ENCODE results near the gene CDC14B. TPM values are rescaled to one million over a fixed set of nuclear protein-coding genes. Genes with fewer than 3 reads are reported as not detected.

The CDC14B gene
- total and polyA plus RNA-seq, 2 of the 4 experiments (the other 2 are of a cell fraction), result 9.7 to 26.3 TPM

DNA sequence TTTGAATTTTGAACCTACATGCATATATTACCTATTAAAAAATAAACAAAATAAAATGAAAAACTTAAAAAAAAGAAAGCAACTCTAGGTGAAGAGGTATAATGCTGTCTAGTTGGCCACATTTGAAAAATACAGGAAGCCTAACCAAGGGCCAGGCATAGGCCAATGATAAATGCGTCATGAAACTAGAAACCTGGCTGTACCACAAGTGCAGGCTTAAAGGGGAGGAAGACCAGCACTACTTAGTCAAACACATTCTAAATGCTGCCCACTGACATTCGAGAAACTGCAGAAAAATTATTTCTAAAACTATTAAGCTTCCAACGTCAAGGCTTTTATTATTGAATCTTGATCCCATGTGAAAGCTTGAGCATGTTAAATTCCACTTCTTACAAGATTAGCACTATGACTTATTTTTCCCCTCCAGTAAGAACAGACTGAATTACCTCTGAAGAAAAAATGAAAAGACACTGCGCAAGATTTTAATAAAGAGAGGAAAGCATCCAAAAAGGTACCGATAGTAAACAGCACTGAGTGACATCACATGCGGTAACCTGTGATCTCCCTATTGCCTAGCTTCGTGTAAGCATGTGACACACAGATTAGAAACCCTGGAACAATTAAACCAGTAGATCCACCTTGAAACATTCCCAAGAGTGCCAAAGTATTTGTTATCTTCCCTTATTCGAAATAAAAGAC is 16.2 kb downstream of the CDC14B start:
- Histone ChIP-seq H4K8ac (ENCODE audit: low read depth in 2 of 2, low read length in 2 of 2) (no peak overlapping the region), H2AFZ (replicated peaks; ENCODE audit: low read length, poor library complexity) (no peak overlapping the region), H3K9me1 (ENCODE audit: insufficient read depth, low read length) (peaks cover 10% of the 10 kb centered on the region; the same call in 1 of the 2 replicates), H4K5ac (ENCODE audit: low read depth, low read length) (no peak overlapping the region), H3K27me3 (ENCODE audit: control insufficient read depth, insufficient read depth, low read length) (no peaks in the 10 kb centered on the region), H2BK20ac (ENCODE audit: low read depth, low read length) (no peak overlapping the region), H2BK120ac (ENCODE audit: low read depth, low read length) (no peak overlapping the region), H3K4ac (ENCODE audit: low read depth, low read length) (no peak overlapping the region), H2BK5ac (ENCODE audit: low read depth, low read length, poor library complexity, severe bottlenecking) (no peak overlapping the region), H3K56ac (ENCODE audit: extremely low read depth, insufficient read depth, low read length) (no peak overlapping the region), H3K4me3 (ENCODE audit: insufficient read depth, low read depth, low read length) (no peak overlapping the region), H2AK5ac (ENCODE audit: low read depth, low read length) (no peak overlapping the region), H3K79me1 (ENCODE audit: low read depth in 1 of 2, low read length in 2 of 2) (peaks cover 16 to 59% of the 10 kb centered on the region in 2 experiments), H2AK9ac (replicated peaks; ENCODE audit: low read depth, low read length, poor library complexity) (no peak overlapping the region), H4K20me1 (ENCODE audit: insufficient read depth, low read length) (0 out of 2 replicates have a peak, but pooled peaks cover 5% of the 10 kb centered on the region), H3K4me1 (ENCODE audit: control insufficient read depth, insufficient read depth, low read length) (peaks cover 2% of the 10 kb centered on the region; the same call in 1 of the 2 replicates), H3K14ac (replicated peaks; ENCODE audit: low read depth, low read length) (no peak overlapping the region; the same call in 1 of the 2 replicates), H3K18ac (ENCODE audit: low read depth, low read length) (no peak overlapping the region), H3K36me3 (ENCODE audit: control insufficient read depth, insufficient read depth, low read length) (no peaks in the 10 kb centered on the region), H4K91ac (ENCODE audit: insufficient read depth, low read depth, low read length) (no peak overlapping the region), H3K4me2 (ENCODE audit: low read depth, low read length) (no peak overlapping the region), H3K9ac (ENCODE audit: low read depth, low read length) (no peak overlapping the region), H3K23ac (ENCODE audit: low read depth, low read length) (0 out of 2 replicates have a peak overlapping the region, but pooled peaks have one; percentile 17), H2BK15ac (ENCODE audit: low read depth, low read length) (no peak overlapping the region), H3K27ac (ENCODE audit: insufficient read depth, low read length) (no peak overlapping the region), H3K9me3 (ENCODE audit: control insufficient read depth, insufficient read depth, low read length) (no peaks in the 10 kb centered on the region)
- in situ Hi-C loops (cut with MboI; ENCODE audit: low sequenced_read_pairs) (no loop called here), dilution Hi-C loops (cut with HindIII; ENCODE audit: low sequenced_read_pairs, unreplicated experiment) (no loop called here), intact Hi-C loops (cut with micrococcal nuclease) (no loop called here)
- peak; percentile 51 for DNase-seq
- ATAC-seq (ENCODE audit: low read depth), result no peak
- no TSS peak for BruUV-seq (replicated peaks)
- 67% methylated on average over 1 of the region's 8 CpGs; no CpG with 5 or more reads in 1 of the 2 experiments for WGBS, 2 experiments (ENCODE audit: extremely low coverage in 2 of 2, insufficient read length in 1 of 2)
- ChIA-PET CTCF (interaction anchor here (1.2 kb wide), 1 partner anchor 26 kb away, joined by 4 read pairs; no protein-coding TSS in a partner anchor), POLR2A (ENCODE audit: unreplicated experiment) (interaction anchor here (0.6 kb wide), 1 partner anchor 54 kb away, joined by 3 read pairs; no protein-coding TSS in a partner anchor)
- no peak for TF ChIP-seq MAFK (IDR thresholded peaks at IDR 0.05; ENCODE audit: low read depth, low read length)

Measured in IMR-90 (cell line).